H1 (cell line): Measurements from ENCODE around the gene GRM7. TPM values are rescaled to one million over a fixed set of nuclear protein-coding genes. Genes with fewer than 3 reads are reported as not detected.

ENCODE experiments used
- CTCF ChIA-PET: fragments of 300-600 bp; sonication (Branson Sonifier 250); formaldehyde crosslinking; loops from one replicate; lab custom pipeline; 2021; ENCODE audit not compliant: partially characterized antibody; lab: Charles Lee
- POLR2A ChIA-PET: fragments of 300-600 bp; sonication (Branson Sonifier 250); formaldehyde crosslinking; loops from one replicate; lab custom pipeline; 2021; ENCODE audit warnings: inconsistent platforms; ENCODE audit not compliant: partially characterized antibody; lab: Charles Lee
- DNase-seq, 2 experiments: peaks; one replicate each; pipeline versions ENCODE4 v3.0.0 to v3.0.0-alpha.2; 2010 to 2022; ENCODE audit warnings: low spot score in 2 of 2, low read depth in 1 of 2, mixed read lengths in 1 of 2
- FAIRE-seq: peaks from 2 replicates; lab custom pipeline; 2011; peaks lifted over from hg19 to GRCh38; lab: Jason Lieb, UNC
- H2AFZ ChIP-seq: 2 replicates; pipeline ENCODE4 v1.8.1; 2012; ENCODE audit warnings: low read length, inconsistent platforms
- H2AK5ac ChIP-seq: 2 replicates; pipeline ENCODE4 v1.6.1; 2013; ENCODE audit warnings: low read depth, low read length
- H2BK120ac ChIP-seq: replicated peaks from 2 replicates; pipeline ENCODE3; 2013; ENCODE audit warnings: low read depth, low read length, inconsistent platforms
- H2BK12ac ChIP-seq: 2 replicates; pipeline ENCODE4 v1.6.1; 2013; ENCODE audit warnings: low read depth, low read length
- H2BK15ac ChIP-seq: 2 replicates; pipeline ENCODE4 v1.6.1; 2013; ENCODE audit warnings: low read length
- H2BK20ac ChIP-seq: 2 replicates; pipeline ENCODE4 v1.6.1; 2013; ENCODE audit warnings: low read length
- H2BK5ac ChIP-seq: 2 replicates; pipeline ENCODE4 v1.6.1; 2013; ENCODE audit warnings: low read depth, low read length
- H3K14ac ChIP-seq: 2 replicates; pipeline ENCODE4 v1.6.1; 2013; ENCODE audit warnings: inconsistent platforms; ENCODE audit not compliant: insufficient read length
- H3K18ac ChIP-seq: 2 replicates; pipeline ENCODE4 v1.6.1; 2013; ENCODE audit warnings: low read length; ENCODE audit errors: extremely low read depth
- H3K23ac ChIP-seq: 2 replicates; pipeline ENCODE4 v1.6.1; 2013; ENCODE audit warnings: inconsistent platforms; ENCODE audit not compliant: insufficient read length
- H3K23me2 ChIP-seq: 2 replicates; pipeline ENCODE4 v1.6.1; 2013; ENCODE audit warnings: low read depth, low read length
- H3K27ac ChIP-seq: 2 replicates; pipeline ENCODE4 v1.6.1; 2011; ENCODE audit warnings: low read depth, low read length, inconsistent platforms
- H3K27me3 ChIP-seq, 4 experiments: replicated peaks in 1 of 4; 1 replicate in 1 of 4; 2 replicates in 3 of 4; pipeline versions ENCODE4 v1.6.1 to v1.8.1; 2011 to 2013; ENCODE audit warnings: low read length in 3 of 4, mild to moderate bottlenecking in 3 of 4, inconsistent platforms in 2 of 4, mixed read lengths in 2 of 4, moderate library complexity in 1 of 4; ENCODE audit not compliant: control insufficient read depth in 3 of 4, insufficient read depth in 3 of 4; ENCODE audit errors: extremely low read depth in 1 of 4
- H3K36me3 ChIP-seq, 4 experiments: 2 replicates each; pipeline versions ENCODE4 v1.6.1 to v1.8.1; 2011 to 2013; ENCODE audit warnings: mild to moderate bottlenecking in 4 of 4, low read length in 3 of 4, moderate library complexity in 2 of 4, control low read depth in 1 of 4, inconsistent platforms in 1 of 4; ENCODE audit not compliant: insufficient read depth in 4 of 4, control insufficient read depth in 2 of 4
- H3K4ac ChIP-seq: replicated peaks from 2 replicates; pipeline ENCODE3; 2013; ENCODE audit warnings: low read length, low read depth, mixed read lengths, inconsistent platforms; ENCODE audit not compliant: insufficient read length
- H3K4me1 ChIP-seq, 4 experiments: replicated peaks in 1 of 4; 1 replicate in 1 of 4; 2 replicates in 3 of 4; pipeline versions ENCODE4 v1.6.1 to v1.8.1; 2011 to 2013; ENCODE audit warnings: low read length in 3 of 4, inconsistent platforms in 2 of 4, mixed read lengths in 1 of 4; ENCODE audit not compliant: insufficient read depth in 4 of 4, control insufficient read depth in 3 of 4
- H3K4me2 ChIP-seq, 2 experiments: 2 replicates each; pipeline versions ENCODE4 v1.6.1 to v1.8.1; 2011 to 2013; ENCODE audit warnings: low read depth in 2 of 2, low read length in 2 of 2, control low read depth in 1 of 2, inconsistent platforms in 1 of 2, mild to moderate bottlenecking in 1 of 2; ENCODE audit not compliant: insufficient read depth in 1 of 2
- H3K4me3 ChIP-seq, 4 experiments: fragments of 200-600, 300-600 bp in 1 of 4; sonication (generic), shearing (Covaris generic), sonication (Bioruptor Twin) in 1 of 4; 2 replicates each; pipeline versions ENCODE4 v1.5.1 to v1.8.1; 2011 to 2016; ENCODE audit warnings: low read length in 4 of 4, low read depth in 3 of 4, control low read depth in 2 of 4, inconsistent platforms in 2 of 4, mild to moderate bottlenecking in 2 of 4, mixed read lengths in 1 of 4, moderate library complexity in 1 of 4; ENCODE audit not compliant: insufficient read depth in 2 of 4; ENCODE audit errors: extremely low read depth in 1 of 4
- H3K56ac ChIP-seq: replicated peaks from 2 replicates; pipeline ENCODE3; 2013; ENCODE audit warnings: low read depth, mild to moderate bottlenecking, mixed read lengths, low read length, inconsistent platforms; ENCODE audit not compliant: insufficient read length
- H3K79me1 ChIP-seq: 2 replicates; pipeline ENCODE4 v1.6.1; 2013; ENCODE audit warnings: low read depth, low read length, control low read depth
- H3K79me2 ChIP-seq, 2 experiments: 2 replicates each; pipeline versions ENCODE4 v1.6.1 to v1.8.1; 2012 to 2013; ENCODE audit warnings: low read length in 2 of 2, mild to moderate bottlenecking in 2 of 2, inconsistent platforms in 1 of 2; ENCODE audit not compliant: insufficient read depth in 2 of 2, control insufficient read depth in 1 of 2
- H3K9ac ChIP-seq, 4 experiments: replicated peaks in 1 of 4; 1 replicate in 1 of 4; 2 replicates in 3 of 4; pipeline versions ENCODE4 v1.6.1 to v1.8.1; 2011 to 2013; ENCODE audit warnings: low read depth in 3 of 4, low read length in 3 of 4, control low read depth in 2 of 4, mild to moderate bottlenecking in 2 of 4, moderate library complexity in 2 of 4, inconsistent platforms in 1 of 4; ENCODE audit errors: extremely low read depth in 1 of 4
- H3K9me3 ChIP-seq, 2 experiments: 2 replicates each; pipeline versions ENCODE4 v1.6.1 to v1.8.1; 2012 to 2013; ENCODE audit warnings: mild to moderate bottlenecking in 2 of 2, moderate library complexity in 2 of 2, control low read depth in 1 of 2, inconsistent platforms in 1 of 2, low read depth in 1 of 2, low read length in 1 of 2, mixed read lengths in 1 of 2; ENCODE audit not compliant: insufficient read depth in 2 of 2
- H4K20me1 ChIP-seq, 2 experiments: replicated peaks in 1 of 2; 2 replicates each; pipeline versions ENCODE3 to v1.8.1; 2011 to 2013; ENCODE audit warnings: inconsistent platforms in 2 of 2, low read length in 2 of 2, mild to moderate bottlenecking in 1 of 2; ENCODE audit not compliant: insufficient read depth in 2 of 2, control insufficient read depth in 1 of 2
- H4K5ac ChIP-seq: 2 replicates; pipeline ENCODE4 v1.6.1; 2013; ENCODE audit warnings: low read length, low read depth, mixed read lengths, inconsistent platforms; ENCODE audit not compliant: insufficient read length
- H4K8ac ChIP-seq: 2 replicates; pipeline ENCODE4 v1.8.0; 2013; ENCODE audit warnings: mild to moderate bottlenecking, moderate library complexity, low read length, inconsistent platforms; ENCODE audit not compliant: insufficient read depth; ENCODE audit errors: extremely low read depth
- H4K91ac ChIP-seq: replicated peaks from 2 replicates; pipeline ENCODE3; 2013; ENCODE audit warnings: low read length, mixed read lengths, inconsistent platforms; ENCODE audit not compliant: insufficient read length
- BACH1 ChIP-seq: IDR thresholded peaks from 2 replicates; pipeline ENCODE4 v1.6.1; 2012; ENCODE audit warnings: low read length, improper control_type of control experiment
- EP300 ChIP-seq, 2 experiments: IDR thresholded peaks; 1 replicate in 1 of 2; 2 replicates in 1 of 2; pipeline ENCODE4 v1.6.1; 2011 to 2012; ENCODE audit warnings: low read depth in 2 of 2, low read length in 2 of 2, mild to moderate bottlenecking in 2 of 2, borderline replicate concordance in 1 of 2, inconsistent platforms in 1 of 2, moderate library complexity in 1 of 2
- MAFK ChIP-seq: IDR thresholded peaks from 2 replicates; pipeline ENCODE4 v1.6.1; 2012; ENCODE audit warnings: low read depth, mild to moderate bottlenecking, improper control_type of control experiment, low read length
- TEAD4 ChIP-seq: IDR thresholded peaks from 2 replicates; pipeline ENCODE4 v1.6.1; 2012; ENCODE audit warnings: low read depth, low read length, inconsistent platforms, mixed read lengths
- WGBS, 2 experiments: shearing (Covaris generic) in 1 of 2; methylation state at CpG; one replicate each; pipeline versions ENCODE4 v1.1.6 to v1.1.7; 2013 to 2015; ENCODE audit warnings: low lambda C conversion rate in 2 of 2, mixed read lengths in 2 of 2, inconsistent platforms in 1 of 2, low coverage in 1 of 2, missing lambda C conversion rate in 1 of 2; ENCODE audit not compliant: insufficient replicate concordance in 2 of 2, insufficient coverage in 1 of 2, insufficient read length in 1 of 2; ENCODE audit errors: extremely low coverage in 1 of 2, missing lambda C conversion rate in 1 of 2; 5-methylcytosine and 5-hydroxymethylcytosine counted together
- polyA plus RNA-seq, 7 experiments: library from polyadenylated mRNA; depleted of rRNA in 3 of 7; stranded (reverse) in 5 of 7; unstranded in 2 of 7; fragments of >200 nt in 5 of 7; fragments of 200-250 nt in 2 of 7; gene quantifications; 1 replicate in 5 of 7; 2 replicates in 1 of 7; 4 replicates in 1 of 7; pipeline versions ENCODE4 v1.2.1 to v1.2.3, GENCODE V29; 2011 to 2013; ENCODE audit warnings: missing spikeins in 2 of 7, mixed read lengths in 2 of 7
- total RNA-seq: library from RNA; stranded (reverse); fragmentation: NEBNext Ultra II Directional; extraction: Animal tissue kit (Norgen Biotek cat#: 25700); gene quantifications from 2 replicates; pipeline ENCODE4 v1.2.1, GENCODE V29; 2021

Gene GRM7
- total and polyA plus RNA-seq, 2 of the 8 experiments (the other 6 are each of a cell fraction or from before 2014, with no cell fraction given): 0.17 to 0.24 TPM

DNA sequence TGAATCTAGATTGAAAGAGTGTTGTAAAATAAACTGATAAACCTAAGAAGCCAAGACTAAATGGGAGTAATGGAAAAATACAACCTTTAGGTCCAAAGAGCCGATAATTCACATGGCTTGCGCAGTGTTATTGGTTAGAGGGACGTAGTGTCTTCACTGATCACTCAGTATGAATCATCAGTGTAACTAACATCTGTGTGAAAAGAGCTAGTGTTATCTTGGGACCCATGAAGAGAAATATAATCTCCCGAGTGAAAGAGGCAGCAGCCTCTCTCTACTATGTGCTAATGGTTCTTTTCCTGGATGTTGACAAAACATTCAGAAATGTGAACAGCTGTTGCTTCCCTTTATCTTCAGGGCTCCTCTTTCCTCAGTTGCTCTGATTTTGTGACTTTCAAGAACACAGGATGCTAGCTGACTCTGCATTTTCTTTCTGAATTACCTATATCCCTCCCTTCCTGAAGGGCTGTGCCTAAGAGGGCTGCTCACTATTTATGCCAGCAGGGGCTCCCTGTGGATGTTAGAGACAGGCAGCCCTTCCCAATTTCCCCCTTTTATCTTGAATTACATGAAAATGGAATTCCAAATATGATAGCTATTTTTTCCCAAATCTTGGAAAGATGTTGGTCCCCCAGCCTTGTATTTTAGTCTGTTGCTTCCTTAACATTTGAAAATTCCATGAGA lies 128.8 kb downstream of the GRM7 start:
- no peak overlapping the region for H2AK5ac ChIP-seq
- no peaks in the 10 kb centered on the region for H3K36me3 ChIP-seq
- no peak overlapping the region for H3K4me3 ChIP-seq
- no peak overlapping the region for H3K23ac ChIP-seq
- H3K27ac ChIP-seq: no peak overlapping the region
- H3K9me3 ChIP-seq: no peaks in the 10 kb centered on the region
- no peak for DNase-seq
- no peaks in the 10 kb centered on the region for H3K23me2 ChIP-seq
- no peak overlapping the region for H3K18ac ChIP-seq
- H3K4me2 ChIP-seq: no peak overlapping the region
- H3K4me1 ChIP-seq: peaks cover 0 to 4% (median 0%) of the 10 kb centered on the region in 4 experiments; a peak in 1 of 7 replicates
- H2BK12ac ChIP-seq: no peak overlapping the region
- POLR2A ChIA-PET: no interaction called here
- no peak overlapping the region for H2BK5ac ChIP-seq
- H3K9ac ChIP-seq: no peak overlapping the region; a peak in 1 of 7 replicates
- H3K27me3 ChIP-seq: no peaks in the 10 kb centered on the region
- H3K79me2 ChIP-seq: no peaks in the 10 kb centered on the region
- H3K56ac ChIP-seq: no peak overlapping the region
- H4K5ac ChIP-seq: no peak overlapping the region
- H2BK20ac ChIP-seq: no peak overlapping the region
- H3K4ac ChIP-seq: no peak overlapping the region
- H2AFZ ChIP-seq: no peak overlapping the region
- 90% methylated on average over 4 of the region's 4 CpGs; no CpG with 5 or more reads in 1 of the 2 experiments for WGBS, 2 experiments
- no peak overlapping the region for H4K8ac ChIP-seq
- CTCF ChIA-PET: interaction anchor here (0.6 kb wide), 1 partner anchor 668 kb away, joined by 3 read pairs; no protein-coding TSS in a partner anchor
- H3K79me1 ChIP-seq: no peaks in the 10 kb centered on the region
- no peaks in the 10 kb centered on the region for H4K20me1 ChIP-seq
- H4K91ac ChIP-seq: no peak overlapping the region
- no peak overlapping the region for H3K14ac ChIP-seq
- no peak overlapping the region for H2BK120ac ChIP-seq
- H2BK15ac ChIP-seq: no peak overlapping the region
- no peak for TF ChIP-seq BACH1
- 0 out of 2 replicates have a peak, but pooled peaks have one; percentile 13 for TF ChIP-seq TEAD4
- no peak for TF ChIP-seq EP300 (IDR thresholded peaks at IDR 0.05; ENCODE audit: borderline replicate concordance in 1 of 2, low read depth in 2 of 2, low read length in 2 of 2)
- 0 out of 2 replicates have a peak, but pooled peaks have one; percentile 15 for TF ChIP-seq MAFK
- FAIRE-seq: no peak
